GM18526 (cell line): ENCODE data around the gene MBNL2.

Source experiments
- POLR2A ChIP-seq: IDR thresholded peaks from 3 replicates; pipeline ENCODE4 v1.6.1; 2011; ENCODE audit not compliant: insufficient read length; ENCODE audit errors: extremely low read depth

Gene MBNL2

DNA sequence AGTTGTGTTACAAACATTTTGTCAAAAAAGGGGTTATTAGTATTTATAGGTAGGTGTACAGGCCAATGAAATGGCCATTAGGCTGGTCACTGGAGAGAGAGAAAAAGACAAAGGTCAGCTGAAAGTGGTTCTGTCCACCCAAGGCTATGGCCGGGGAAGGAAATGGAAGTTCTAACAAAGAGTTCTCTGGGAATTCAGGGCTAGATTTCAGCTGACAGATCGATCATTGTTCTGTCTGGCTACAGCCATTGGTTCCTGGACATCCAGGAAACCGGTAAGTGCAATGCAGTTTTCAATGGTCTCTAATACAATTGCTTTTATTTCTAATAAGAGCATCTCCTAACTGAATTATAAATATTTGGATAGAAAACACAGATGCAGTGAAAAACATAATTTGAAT, 42.5 kb downstream of the MBNL2 start:
- no peak for TF ChIP-seq POLR2A

- TF ChIP-seq POLR2A = no peak
Observed at GRCh38 chr13:97266332-97266731, 44.2 kb downstream of the MBNL2 start.

- TF ChIP-seq POLR2A = no peak
Observed at GRCh38 chr13:97266772-97267417, 44.8 kb downstream of the MBNL2 start.

GRCh38 chr13:97267418-97268059, 45.4 kb downstream of the MBNL2 start:
- TF ChIP-seq POLR2A = no peak

DNA sequence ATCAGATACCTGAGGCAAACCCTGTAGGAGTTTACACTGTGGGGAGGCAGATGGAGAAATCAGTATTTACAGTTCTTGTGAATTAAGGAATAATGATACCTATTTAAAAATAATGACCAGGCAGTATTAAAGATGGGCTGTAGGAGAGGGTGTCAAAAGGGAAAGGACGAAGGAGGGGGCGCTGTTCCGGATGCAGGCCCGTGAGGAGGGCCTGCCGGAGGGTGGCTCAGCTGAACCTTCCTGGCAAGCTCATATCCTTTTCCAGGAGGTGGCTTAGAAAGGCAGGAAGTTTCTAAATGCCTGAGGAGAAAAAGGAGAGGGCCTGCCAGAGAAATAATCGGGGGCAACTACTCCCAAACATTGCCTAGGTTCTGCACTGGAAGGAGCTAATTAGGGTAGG, 46.6 kb downstream of the MBNL2 start:
- no peak for TF ChIP-seq POLR2A

GRCh38 chr13:97269603-97270002, 47.5 kb downstream of the MBNL2 start:
- no peak for TF ChIP-seq POLR2A

DNA sequence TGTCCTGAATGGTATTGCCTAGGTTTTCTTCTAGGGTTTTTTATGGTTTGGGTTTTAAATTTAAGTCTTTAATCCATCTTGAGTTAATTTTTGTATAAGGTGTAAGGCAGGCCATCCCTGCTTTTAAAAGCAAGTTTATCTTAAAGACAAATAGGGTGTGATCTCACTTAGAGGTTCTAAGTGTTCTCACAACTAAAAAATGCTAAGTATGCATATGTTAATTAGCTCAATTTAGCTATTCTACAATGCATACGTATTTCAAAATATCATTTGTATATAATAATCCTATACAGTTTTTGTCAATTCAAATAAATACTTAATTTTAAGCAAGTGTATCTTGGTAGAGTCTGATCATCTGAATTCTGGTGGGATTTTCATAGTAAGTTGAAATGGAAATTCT, 50.4 kb downstream of the MBNL2 start:
- no peak for TF ChIP-seq POLR2A

DNA sequence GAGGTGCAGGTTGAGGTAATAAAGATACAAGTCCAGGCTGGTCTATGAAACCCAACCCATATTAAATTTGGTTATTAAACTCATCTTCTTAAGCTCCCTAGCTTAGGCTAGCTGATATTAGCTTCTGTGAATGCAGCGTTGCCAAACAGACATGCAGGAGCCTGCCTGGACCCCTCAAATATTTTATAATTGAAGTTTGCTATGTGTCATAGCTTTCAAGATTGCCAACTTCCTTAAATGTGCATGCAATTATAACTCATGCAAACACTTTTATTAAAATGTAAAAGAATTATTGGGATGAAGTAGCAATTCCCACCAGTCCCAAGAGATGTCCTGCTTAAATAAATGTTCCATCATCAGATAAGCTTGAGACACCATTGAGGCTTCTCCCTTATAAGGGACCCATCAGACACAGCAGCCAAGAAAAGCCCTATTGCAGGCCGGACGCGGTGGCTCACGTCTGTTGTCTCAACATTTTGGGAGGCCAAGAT, 51.3 kb downstream of the MBNL2 start:
- no peak for TF ChIP-seq POLR2A

GRCh38 chr13:97274829-97275649, 52.9 kb downstream of the MBNL2 start:
- TF ChIP-seq POLR2A = no peak

DNA sequence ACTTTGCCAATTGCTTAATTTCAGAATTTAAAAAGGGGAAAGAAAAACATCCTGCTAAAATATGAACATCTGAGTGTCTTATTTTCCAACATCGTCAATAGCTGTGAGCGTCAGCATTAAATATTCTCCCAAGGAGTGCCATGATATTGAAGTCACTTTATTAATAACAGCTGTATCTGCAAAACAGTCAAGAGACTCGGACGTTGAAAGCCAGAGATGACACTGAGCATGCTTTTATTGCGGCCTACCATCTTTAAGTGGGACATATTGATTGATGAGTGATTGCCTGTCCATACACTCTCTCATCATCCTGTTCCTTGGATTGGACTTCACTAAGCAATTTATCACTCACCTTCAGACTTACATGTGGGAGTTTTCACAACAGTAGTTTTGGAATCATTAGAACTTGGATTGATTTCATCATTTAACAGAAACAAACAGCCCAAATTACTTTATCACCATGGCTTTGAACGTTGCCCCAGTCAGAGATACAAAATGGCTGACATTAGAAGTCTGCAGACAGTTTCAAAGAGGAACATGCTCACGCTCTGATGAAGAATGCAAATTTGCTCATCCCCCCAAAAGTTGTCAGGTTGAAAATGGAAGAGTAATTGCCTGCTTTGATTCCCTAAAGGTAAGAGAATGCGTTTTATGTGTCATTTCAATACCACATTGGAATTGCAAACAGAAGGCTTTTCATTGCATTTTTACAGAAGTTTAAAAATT, 53.8 kb downstream of the MBNL2 start:
- TF ChIP-seq POLR2A = no peak

- no peak for TF ChIP-seq POLR2A
Observed at GRCh38 chr13:97276862-97277269, 54.7 kb downstream of the MBNL2 start.

GRCh38 chr13:97278435-97279411, 56.6 kb downstream of the MBNL2 start:
- TF ChIP-seq POLR2A = no peak

GRCh38 chr13:97279913-97280312, 57.8 kb downstream of the MBNL2 start:
- no peak for TF ChIP-seq POLR2A

DNA sequence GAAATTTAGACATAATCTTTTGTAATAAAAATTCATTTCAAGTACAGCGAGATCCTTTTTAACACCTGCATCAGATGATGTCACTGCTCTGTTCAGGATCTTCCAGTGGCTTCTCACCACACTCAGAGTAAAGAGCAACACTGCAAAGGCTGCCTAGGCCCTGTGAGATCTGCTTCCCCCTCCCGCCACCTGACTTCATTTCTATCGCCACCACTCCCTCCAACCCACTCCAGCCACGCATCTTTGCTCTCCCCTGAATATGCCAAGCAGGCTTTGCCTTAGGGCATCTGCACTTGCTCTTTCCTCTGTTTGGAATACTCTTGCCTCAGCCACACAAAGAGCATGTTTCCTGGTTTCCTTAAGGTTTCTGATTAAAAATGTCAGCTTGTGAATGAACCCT, 58.3 kb downstream of the MBNL2 start:
- no peak for TF ChIP-seq POLR2A
